Fibroblast of villous mesenchyme (primary cell): ENCODE data around the gene PROS1. TPM values are rescaled to one million over a fixed set of nuclear protein-coding genes. Genes with fewer than 3 reads are reported as not detected.
"Not testable (repeated sequence)": the region's sequence is repeated elsewhere in the genome, so short reads cannot be mapped to it uniquely, and the experiment has no call there.

Source experiments
- DNase-seq: peaks from one replicate; pipeline ENCODE4 v3.0.0-alpha.2; 2010; ENCODE audit warnings: low read depth
- H3K4me3 ChIP-seq: 2 replicates; pipeline ENCODE4 v1.5.1; 2011; ENCODE audit warnings: low read depth, mild to moderate bottlenecking, low read length
- total RNA-seq: library from RNA; depleted of rRNA; stranded (reverse); fragments of >200 nt; gene quantifications from 2 replicates; pipeline ENCODE4 v1.2.3, GENCODE V29; 2012
- TF ChIP-seq, protein P1 (sequence below): IDR thresholded peaks from 2 replicates; pipeline ENCODE4 v1.5.1; 2012; ENCODE audit warnings: low read depth, mild to moderate bottlenecking, low read length; ENCODE audit not compliant: insufficient read depth

PROS1 gene
- total RNA-seq, 1 donor, result 12.1 TPM

DNA sequence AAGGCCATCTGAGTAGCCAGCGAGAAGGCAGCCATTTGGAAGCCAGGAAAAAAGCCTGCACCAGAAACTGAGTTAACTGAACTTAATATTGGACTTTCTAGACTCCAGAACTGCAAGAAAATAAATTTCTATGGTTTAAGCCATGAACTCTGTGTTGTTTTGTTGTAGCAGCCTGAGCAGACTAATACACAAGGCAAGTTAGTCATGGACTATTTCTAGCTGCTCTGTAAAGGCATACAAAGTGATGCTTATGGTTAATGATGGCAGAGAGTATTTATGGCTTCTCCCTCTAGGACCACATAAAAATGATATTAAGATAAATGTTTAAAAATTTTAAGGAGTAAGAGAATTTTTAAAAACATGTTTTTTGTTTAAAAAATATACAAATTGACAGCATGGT, 37.1 kb downstream of the PROS1 start:
- DNase-seq, result no peak
- TF ChIP-seq, protein P1, sequence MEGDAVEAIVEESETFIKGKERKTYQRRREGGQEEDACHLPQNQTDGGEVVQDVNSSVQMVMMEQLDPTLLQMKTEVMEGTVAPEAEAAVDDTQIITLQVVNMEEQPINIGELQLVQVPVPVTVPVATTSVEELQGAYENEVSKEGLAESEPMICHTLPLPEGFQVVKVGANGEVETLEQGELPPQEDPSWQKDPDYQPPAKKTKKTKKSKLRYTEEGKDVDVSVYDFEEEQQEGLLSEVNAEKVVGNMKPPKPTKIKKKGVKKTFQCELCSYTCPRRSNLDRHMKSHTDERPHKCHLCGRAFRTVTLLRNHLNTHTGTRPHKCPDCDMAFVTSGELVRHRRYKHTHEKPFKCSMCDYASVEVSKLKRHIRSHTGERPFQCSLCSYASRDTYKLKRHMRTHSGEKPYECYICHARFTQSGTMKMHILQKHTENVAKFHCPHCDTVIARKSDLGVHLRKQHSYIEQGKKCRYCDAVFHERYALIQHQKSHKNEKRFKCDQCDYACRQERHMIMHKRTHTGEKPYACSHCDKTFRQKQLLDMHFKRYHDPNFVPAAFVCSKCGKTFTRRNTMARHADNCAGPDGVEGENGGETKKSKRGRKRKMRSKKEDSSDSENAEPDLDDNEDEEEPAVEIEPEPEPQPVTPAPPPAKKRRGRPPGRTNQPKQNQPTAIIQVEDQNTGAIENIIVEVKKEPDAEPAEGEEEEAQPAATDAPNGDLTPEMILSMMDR, result no peak
- no peak overlapping the region for H3K4me3 ChIP-seq

DNA sequence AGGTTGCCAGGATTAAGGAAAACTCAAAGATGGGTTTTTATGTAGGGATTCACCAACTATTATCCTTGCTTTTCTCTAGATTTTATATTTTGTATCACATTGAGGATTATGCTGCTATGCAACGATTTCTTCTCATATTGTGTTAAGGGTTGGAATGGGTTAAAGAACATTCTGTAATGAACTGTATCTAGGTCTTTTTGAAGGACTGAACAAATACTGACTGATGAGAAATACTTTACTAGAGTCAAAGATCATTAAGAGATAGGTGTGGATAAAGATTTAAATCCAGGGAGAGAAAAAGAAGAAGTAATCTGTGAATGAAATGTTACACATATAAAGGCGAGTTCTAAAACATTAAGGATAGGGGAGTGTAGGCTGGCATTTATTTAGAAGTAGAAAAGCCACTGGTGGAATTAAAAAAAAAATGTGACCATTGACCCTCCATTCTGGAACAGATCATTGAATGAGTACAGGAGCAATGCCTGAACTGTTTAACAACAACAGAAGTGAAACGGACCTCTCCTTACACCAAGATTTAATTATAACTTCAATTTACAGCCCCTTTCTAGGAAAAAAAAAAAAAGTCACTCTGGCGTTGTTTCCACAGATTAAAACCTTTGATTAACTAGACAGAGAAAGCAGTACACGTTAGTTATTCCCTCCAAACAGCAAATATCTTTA, 39.2 kb downstream of the PROS1 start:
- DNase-seq, result no peak
- TF ChIP-seq, protein P1, result no peak
- H3K4me3 ChIP-seq, result no peak overlapping the region

DNA sequence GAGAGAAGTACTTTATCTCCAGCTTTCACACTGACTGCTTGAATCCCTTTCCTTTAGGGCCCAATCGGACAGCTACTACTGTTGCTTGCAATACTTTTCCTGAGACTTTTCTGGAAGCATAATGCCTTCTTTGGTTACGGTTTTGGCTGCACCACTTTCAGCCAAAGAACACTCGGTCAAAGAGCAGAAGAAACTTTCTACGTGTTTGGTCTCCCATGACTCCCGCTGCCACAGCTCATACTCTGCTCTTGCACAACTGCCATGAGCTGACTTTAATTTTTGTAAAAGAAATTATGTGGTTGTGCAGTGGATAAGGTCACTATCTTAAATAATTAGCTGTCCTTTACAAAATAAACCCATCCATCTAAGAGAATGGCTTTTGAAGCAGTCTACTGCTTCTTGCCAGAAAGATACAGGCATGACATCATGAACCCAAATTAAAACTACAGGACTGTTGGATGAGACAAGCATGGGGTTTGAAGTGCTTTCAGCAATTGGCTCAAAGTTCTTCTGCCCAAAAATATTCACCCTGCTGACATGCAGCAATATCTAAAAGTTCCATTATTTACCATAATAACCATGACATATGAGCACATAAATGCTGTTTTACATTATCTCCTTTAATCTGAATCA, 42.0 kb downstream of the PROS1 start:
- DNase-seq, result no peak
- no peak overlapping the region for H3K4me3 ChIP-seq

DNA sequence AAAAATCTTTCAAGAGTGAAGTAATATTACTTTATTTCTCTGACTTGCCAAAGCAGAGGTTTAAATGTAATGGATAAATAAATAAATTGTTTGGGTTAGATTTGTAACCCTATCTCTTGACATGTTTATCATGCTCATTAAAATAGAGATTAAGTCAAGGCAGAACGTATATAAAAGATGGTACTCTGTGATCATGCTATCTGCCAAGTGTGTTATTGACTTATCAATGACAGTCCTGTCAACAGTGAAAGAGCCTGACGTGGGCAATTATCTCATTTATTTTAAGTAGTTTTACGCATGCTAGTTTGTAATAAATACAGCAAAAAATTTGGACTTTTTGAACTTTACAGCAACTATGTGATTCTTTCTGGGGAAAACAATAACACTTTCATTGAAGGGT, 43.7 kb downstream of the PROS1 start:
- H3K4me3 ChIP-seq, result no peak overlapping the region
- TF ChIP-seq, protein P1, result no peak
- no peak for DNase-seq

More for the DNA sequence above, 42.0 kb downstream of the PROS1 start:
- TF ChIP-seq, protein P1, result no peak

DNA sequence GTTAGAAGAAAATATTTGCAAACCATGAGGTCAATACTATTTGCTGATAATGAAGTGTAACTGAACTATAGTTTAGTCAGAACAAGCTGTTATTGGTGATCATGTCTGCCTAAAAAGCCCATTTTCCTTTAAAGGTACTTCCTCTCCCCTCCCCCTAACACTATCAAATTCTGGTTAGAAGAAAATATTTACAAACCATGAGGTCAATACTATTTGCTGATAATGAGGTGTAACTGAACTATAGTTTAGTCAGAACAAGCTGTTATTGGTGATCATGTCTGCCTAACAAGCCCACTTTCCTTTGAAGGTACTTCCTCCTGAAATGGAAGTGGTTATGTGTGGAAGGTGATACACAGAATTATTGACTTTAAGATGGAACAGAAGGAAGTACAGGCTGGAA, 46.9 kb downstream of the PROS1 start:
- DNase-seq, result no peak
- TF ChIP-seq, protein P1, result no peak

DNA sequence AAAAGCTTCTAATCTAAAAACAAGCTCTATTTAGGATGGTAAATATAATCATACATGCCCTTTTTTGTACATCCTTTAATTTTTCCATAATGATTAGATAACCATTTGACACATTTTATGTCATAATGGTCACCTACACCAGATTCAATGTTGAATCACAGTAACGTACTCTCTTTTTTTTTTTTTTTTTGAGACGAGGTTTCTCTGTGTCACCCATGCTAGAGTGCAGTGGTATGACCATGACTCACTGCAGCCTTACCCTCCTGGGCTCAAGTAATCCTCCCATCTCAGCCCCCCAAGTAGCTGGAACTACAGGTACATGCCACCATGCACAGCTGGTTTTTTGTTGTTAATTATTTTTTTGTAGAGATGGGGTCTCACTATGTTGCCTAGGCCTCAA, 49.2 kb downstream of the PROS1 start:
- no peak for DNase-seq
- TF ChIP-seq, protein P1, result no peak

More for the DNA sequence above, 46.9 kb downstream of the PROS1 start:
- no peak overlapping the region for H3K4me3 ChIP-seq

DNA sequence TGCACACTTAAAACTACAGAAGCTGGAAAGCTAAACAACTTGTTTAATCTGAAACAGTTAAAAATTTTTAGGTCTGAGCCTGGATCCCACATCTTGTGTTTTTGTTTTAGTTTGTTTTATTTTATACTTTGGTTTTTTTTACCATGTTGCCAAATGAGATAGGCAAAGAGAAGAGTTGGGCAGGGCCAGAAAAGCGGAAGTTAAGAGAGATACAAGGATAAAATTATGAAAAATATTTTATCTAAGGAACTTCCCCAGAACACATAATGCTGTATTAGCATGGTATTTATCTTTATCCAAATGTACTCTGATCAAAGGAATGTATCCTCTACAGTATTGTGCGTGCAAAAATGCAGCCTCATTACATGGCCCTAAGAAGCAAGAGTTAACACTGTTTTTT, 50.7 kb downstream of the PROS1 start:
- H3K4me3 ChIP-seq, result no peak overlapping the region
- no peak for DNase-seq
- TF ChIP-seq, protein P1, result no peak

More for the DNA sequence above, 49.2 kb downstream of the PROS1 start:
- H3K4me3 ChIP-seq, result no peak overlapping the region

DNA sequence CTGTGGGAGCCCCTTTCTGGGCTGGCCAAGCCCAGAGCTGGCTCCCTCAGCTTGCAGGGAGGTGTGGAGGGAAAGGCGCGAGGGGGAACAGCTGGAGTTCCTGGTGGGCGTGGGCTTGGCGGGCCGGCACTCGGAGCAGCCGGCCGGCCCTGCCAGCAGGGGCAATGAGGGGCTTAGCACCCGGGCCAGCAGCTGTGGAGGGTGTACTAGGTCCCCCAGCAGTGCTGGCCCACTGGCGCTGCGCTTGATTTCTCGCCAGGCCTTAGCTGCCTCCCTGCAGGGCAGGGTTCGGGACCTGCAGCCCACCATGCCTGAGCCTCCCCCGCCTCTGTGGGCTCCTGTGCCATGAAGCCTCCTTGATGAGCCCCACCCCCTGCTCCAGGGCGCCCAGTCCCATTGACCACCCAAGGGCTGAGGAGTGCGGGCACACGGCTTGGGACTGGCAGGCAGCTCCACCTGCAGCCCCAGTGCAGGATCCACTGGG, 56.1 kb downstream of the PROS1 start:
- not testable (repeated sequence) for DNase-seq, H3K4me3 ChIP-seq

DNA sequence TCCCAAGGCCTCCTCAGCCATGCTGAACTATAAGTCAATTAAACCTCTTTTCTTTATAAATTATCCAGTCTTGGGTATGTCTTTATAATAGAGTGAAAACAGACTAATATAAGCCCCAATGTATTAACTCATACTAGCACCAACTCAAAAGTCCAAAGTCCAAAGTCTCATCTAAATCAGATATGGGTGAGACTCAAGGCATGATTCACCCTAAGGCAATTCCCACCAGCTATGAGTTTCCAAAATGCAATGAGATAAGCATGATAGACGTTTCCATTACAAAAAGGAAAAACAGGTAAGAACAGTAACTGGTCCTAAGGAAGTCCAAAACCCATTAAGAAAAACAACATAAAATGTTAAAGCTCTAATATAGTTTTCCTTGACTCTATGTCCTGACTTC, 60.1 kb downstream of the PROS1 start:
- H3K4me3 ChIP-seq, DNase-seq: not testable (repeated sequence)
